ENCODE results near the gene ANKRD33B.
"Not testable (repeated sequence)": the region's sequence is repeated elsewhere in the genome, so short reads cannot be mapped to it uniquely, and the experiment has no call there.

Gene ANKRD33B

GRCh38 chr5:10636363-10637142, 72.7 kb downstream of the ANKRD33B start:
- FAIRE-seq (no peak), DNase-seq (ENCODE audit: insufficient read length) (no peak)
- TF ChIP-seq POLR2A (IDR thresholded peaks at IDR 0.05; ENCODE audit: low read depth, low read length) (no peak), TAF1 (IDR thresholded peaks at IDR 0.05; ENCODE audit: borderline replicate concordance, low read depth, low read length) (no peak), POLR2AphosphoS5 (IDR thresholded peaks at IDR 0.05; ENCODE audit: low read depth, low read length) (no peak)

GRCh38 chr5:10637944-10638343, 74.1 kb downstream of the ANKRD33B start:
- TF ChIP-seq TAF1 (IDR thresholded peaks at IDR 0.05; ENCODE audit: borderline replicate concordance, low read depth, low read length) (no peak), POLR2AphosphoS5 (IDR thresholded peaks at IDR 0.05; ENCODE audit: low read depth, low read length) (no peak), POLR2A (IDR thresholded peaks at IDR 0.05; ENCODE audit: low read depth, low read length) (no peak)
- FAIRE-seq = no peak
- no peak for DNase-seq (ENCODE audit: insufficient read length)

GRCh38 chr5:10638723-10639122, 74.9 kb downstream of the ANKRD33B start:
- FAIRE-seq; DNase-seq (ENCODE audit: insufficient read length): not testable (repeated sequence)

GRCh38 chr5:10639846-10640368, 76.0 kb downstream of the ANKRD33B start:
- DNase-seq (ENCODE audit: insufficient read length) (no peak), FAIRE-seq (no peak)
- no peak for TF ChIP-seq POLR2AphosphoS5 (IDR thresholded peaks at IDR 0.05; ENCODE audit: low read depth, low read length)
- TF ChIP-seq TAF1 (IDR thresholded peaks at IDR 0.05; ENCODE audit: borderline replicate concordance, low read depth, low read length) = no peak
- TF ChIP-seq POLR2A (IDR thresholded peaks at IDR 0.05; ENCODE audit: low read depth, low read length) = no peak

- TF ChIP-seq TAF1 (IDR thresholded peaks at IDR 0.05; ENCODE audit: borderline replicate concordance, low read depth, low read length) (no peak), POLR2AphosphoS5 (IDR thresholded peaks at IDR 0.05; ENCODE audit: low read depth, low read length) (no peak), POLR2A (IDR thresholded peaks at IDR 0.05; ENCODE audit: low read depth, low read length) (no peak; the same call in 1 of the 2 replicates)
- no peak for FAIRE-seq
- DNase-seq (ENCODE audit: insufficient read length) = no peak
Observed at GRCh38 chr5:10642367-10642766, 78.5 kb downstream of the ANKRD33B start.

GRCh38 chr5:10644192-10644591, 80.3 kb downstream of the ANKRD33B start:
- DNase-seq (ENCODE audit: insufficient read length) (no peak), FAIRE-seq (no peak)
- TF ChIP-seq POLR2AphosphoS5 (IDR thresholded peaks at IDR 0.05; ENCODE audit: low read depth, low read length) (no peak), POLR2A (IDR thresholded peaks at IDR 0.05; ENCODE audit: low read depth, low read length) (no peak), TAF1 (IDR thresholded peaks at IDR 0.05; ENCODE audit: borderline replicate concordance, low read depth, low read length) (no peak)

- FAIRE-seq (no peak), DNase-seq (ENCODE audit: insufficient read length) (no peak)
- TF ChIP-seq POLR2A (IDR thresholded peaks at IDR 0.05; ENCODE audit: low read depth, low read length) (peak; percentile 15; the same call in 1 of the 2 replicates), POLR2AphosphoS5 (IDR thresholded peaks at IDR 0.05; ENCODE audit: low read depth, low read length) (no peak)
Observed at GRCh38 chr5:10645146-10645545, 81.3 kb downstream of the ANKRD33B start.

GRCh38 chr5:10645671-10646070, 81.8 kb downstream of the ANKRD33B start:
- DNase-seq (ENCODE audit: insufficient read length) (no peak), FAIRE-seq (no peak)
- TF ChIP-seq POLR2A (IDR thresholded peaks at IDR 0.05; ENCODE audit: low read depth, low read length) (no peak), TAF1 (IDR thresholded peaks at IDR 0.05; ENCODE audit: borderline replicate concordance, low read depth, low read length) (no peak)

- FAIRE-seq = no peak
- TF ChIP-seq POLR2A (IDR thresholded peaks at IDR 0.05; ENCODE audit: low read depth, low read length) (0 out of 2 replicates have a peak, but pooled peaks have one; percentile 15), TAF1 (IDR thresholded peaks at IDR 0.05; ENCODE audit: borderline replicate concordance, low read depth, low read length) (no peak), POLR2AphosphoS5 (IDR thresholded peaks at IDR 0.05; ENCODE audit: low read depth, low read length) (no peak)
- DNase-seq (ENCODE audit: insufficient read length) = no peak
Observed at GRCh38 chr5:10647640-10648039, 83.8 kb downstream of the ANKRD33B start.

- FAIRE-seq (no peak), DNase-seq (ENCODE audit: insufficient read length) (no peak)
- TF ChIP-seq TAF1 (IDR thresholded peaks at IDR 0.05; ENCODE audit: borderline replicate concordance, low read depth, low read length) = no peak
- no peak for TF ChIP-seq POLR2A (IDR thresholded peaks at IDR 0.05; ENCODE audit: low read depth, low read length)
Observed at GRCh38 chr5:10648806-10649665, 85.2 kb downstream of the ANKRD33B start.

GRCh38 chr5:10649666-10650380, 86.0 kb downstream of the ANKRD33B start:
- FAIRE-seq = no peak
- TF ChIP-seq POLR2A (IDR thresholded peaks at IDR 0.05; ENCODE audit: low read depth, low read length) (no peak), POLR2AphosphoS5 (IDR thresholded peaks at IDR 0.05; ENCODE audit: low read depth, low read length) (no peak), TAF1 (IDR thresholded peaks at IDR 0.05; ENCODE audit: borderline replicate concordance, low read depth, low read length) (no peak)
- DNase-seq (ENCODE audit: insufficient read length) = no peak
